A673 (cell line): ENCODE results near the gene STK36. TPM values are rescaled to one million over a fixed set of nuclear protein-coding genes. Genes with fewer than 3 reads are reported as not detected.

Experiments
- BruUV-seq: library from RNA; stranded (reverse); fragments of 400-500 nt; replicated peaks from 2 replicates; lab custom pipeline; 2021; lab: Mats Ljungman, UMichigan
- CTCF ChIA-PET: fragments of 300-600 bp; sonication (Branson Sonifier 250); formaldehyde crosslinking; loops from one replicate; lab custom pipeline; 2022; ENCODE audit warnings: antibody characterized with exemption; lab: Charles Lee
- POLR2A ChIA-PET: fragments of 300-600 bp; sonication (Branson Sonifier 250); formaldehyde crosslinking; loops from one replicate; lab custom pipeline; 2022; ENCODE audit warnings: antibody characterized with exemption; ENCODE audit not compliant: low non-redundant PET; lab: Charles Lee
- DNase-seq: peaks from one replicate; pipeline ENCODE4 v3.0.0-alpha.2; 2015; ENCODE audit warnings: low spot score
- H3K27ac ChIP-seq: fragments of 200-600 bp; sonication (generic); 2 replicates; pipeline ENCODE4 v1.5.1; 2016; ENCODE audit warnings: mixed run types, low read depth, mild to moderate bottlenecking, mixed read lengths, antibody characterized with exemption, low read length; ENCODE audit not compliant: poor library complexity, severe bottlenecking
- H3K27me3 ChIP-seq: fragments of 200-600 bp; sonication (generic); replicated peaks from 2 replicates; pipeline ENCODE4 v1.6.1; 2017; ENCODE audit warnings: mixed run types, low read depth, mild to moderate bottlenecking, mixed read lengths, antibody characterized with exemption, low read length; ENCODE audit not compliant: insufficient read depth, poor library complexity
- H3K36me3 ChIP-seq: fragments of 200-600 bp; sonication (generic); 2 replicates; pipeline ENCODE4 v1.6.1; 2016; ENCODE audit warnings: mixed run types, mild to moderate bottlenecking, mixed read lengths, antibody characterized with exemption, low read length; ENCODE audit not compliant: insufficient read depth, poor library complexity, severe bottlenecking
- H3K4me1 ChIP-seq: fragments of 200-600 bp; sonication (generic); 2 replicates; pipeline ENCODE4 v1.6.1; 2017; ENCODE audit warnings: mixed run types, mild to moderate bottlenecking, mixed read lengths, antibody characterized with exemption, low read length; ENCODE audit not compliant: insufficient read depth, poor library complexity, severe bottlenecking
- H3K4me3 ChIP-seq: fragments of 200-600 bp; sonication (generic); 2 replicates; pipeline ENCODE4 v1.5.1; 2016; ENCODE audit warnings: low read depth, mixed run types, mild to moderate bottlenecking, mixed read lengths, low read length; ENCODE audit not compliant: poor library complexity, severe bottlenecking
- H3K9me3 ChIP-seq: fragments of 200-600 bp; sonication (generic); 2 replicates; pipeline ENCODE4 v1.6.1; 2016; ENCODE audit warnings: mixed run types, low read depth, mild to moderate bottlenecking, mixed read lengths, antibody characterized with exemption, low read length; ENCODE audit not compliant: poor library complexity, severe bottlenecking
- EZH2 ChIP-seq: fragments of 200-600 bp; sonication (generic); IDR thresholded peaks from 2 replicates; pipeline ENCODE4 v1.6.1; 2017; ENCODE audit warnings: borderline replicate concordance, low read depth, mild to moderate bottlenecking, mixed read lengths, antibody characterized with exemption, low read length; ENCODE audit not compliant: poor library complexity, severe bottlenecking
- intact Hi-C: fragments of 100-400 bp; cut with micrococcal nuclease; formaldehyde crosslinking; loops from one replicate; pipeline ENCODE4 v1.10.0; 2022; ENCODE audit not compliant: unreplicated experiment
- total RNA-seq: library from RNA; stranded (reverse); gene quantifications from 2 replicates; pipeline ENCODE4 v1.2.3, GENCODE V29; 2021
- TF ChIP-seq, protein P1 (sequence below): fragments of 300-800, 200-600 bp; sonication (generic); conservative IDR thresholded peaks from 2 replicates; pipeline ENCODE4 v1.5.1; 2017; ENCODE audit warnings: low read depth, mild to moderate bottlenecking, antibody characterized with exemption, low read length, moderate library complexity, mixed read lengths

STK36 gene
- total RNA-seq, 1 experiment from 2014 or later: 69.3 TPM

DNA sequence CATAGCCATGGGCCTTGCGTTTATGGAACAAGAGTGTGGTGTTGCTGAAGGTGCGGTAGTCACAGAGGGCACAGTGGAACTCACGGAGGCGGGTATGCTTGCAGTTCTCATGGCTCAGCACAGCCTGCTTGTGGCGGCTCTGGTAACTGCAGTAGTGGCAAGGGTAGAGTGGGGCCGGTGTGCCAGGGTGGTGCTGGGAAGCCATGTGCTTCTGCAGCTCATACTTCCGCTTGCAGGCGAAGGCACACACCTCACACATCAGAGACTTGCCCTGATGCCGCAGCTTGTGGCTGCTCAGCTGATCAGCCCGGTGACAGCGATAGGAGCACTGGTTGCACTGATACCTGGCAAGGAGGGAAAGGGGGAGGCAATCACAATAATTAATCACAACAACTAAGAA, 27.2 kb upstream of the STK36 start:
- Histone ChIP-seq H3K27me3 (no peaks in the 10 kb centered on the region), H3K36me3 (peaks cover 84% of the 10 kb centered on the region), H3K9me3 (no peaks in the 10 kb centered on the region), H3K27ac (no peak overlapping the region), H3K4me1 (no peaks in the 10 kb centered on the region), H3K4me3 (no peak overlapping the region)
- ChIA-PET CTCF (no interaction called here), POLR2A (no interaction called here)
- no peak for DNase-seq
- TF ChIP-seq EZH2: no peak
- TF ChIP-seq, protein P1, sequence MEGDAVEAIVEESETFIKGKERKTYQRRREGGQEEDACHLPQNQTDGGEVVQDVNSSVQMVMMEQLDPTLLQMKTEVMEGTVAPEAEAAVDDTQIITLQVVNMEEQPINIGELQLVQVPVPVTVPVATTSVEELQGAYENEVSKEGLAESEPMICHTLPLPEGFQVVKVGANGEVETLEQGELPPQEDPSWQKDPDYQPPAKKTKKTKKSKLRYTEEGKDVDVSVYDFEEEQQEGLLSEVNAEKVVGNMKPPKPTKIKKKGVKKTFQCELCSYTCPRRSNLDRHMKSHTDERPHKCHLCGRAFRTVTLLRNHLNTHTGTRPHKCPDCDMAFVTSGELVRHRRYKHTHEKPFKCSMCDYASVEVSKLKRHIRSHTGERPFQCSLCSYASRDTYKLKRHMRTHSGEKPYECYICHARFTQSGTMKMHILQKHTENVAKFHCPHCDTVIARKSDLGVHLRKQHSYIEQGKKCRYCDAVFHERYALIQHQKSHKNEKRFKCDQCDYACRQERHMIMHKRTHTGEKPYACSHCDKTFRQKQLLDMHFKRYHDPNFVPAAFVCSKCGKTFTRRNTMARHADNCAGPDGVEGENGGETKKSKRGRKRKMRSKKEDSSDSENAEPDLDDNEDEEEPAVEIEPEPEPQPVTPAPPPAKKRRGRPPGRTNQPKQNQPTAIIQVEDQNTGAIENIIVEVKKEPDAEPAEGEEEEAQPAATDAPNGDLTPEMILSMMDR: no peak
- BruUV-seq: no TSS peak
- intact Hi-C loops: loop anchor here (5.0 kb wide), 2 partner anchors 237 to 352 kb away; partner anchors contain the start of gene TMBIM1

DNA sequence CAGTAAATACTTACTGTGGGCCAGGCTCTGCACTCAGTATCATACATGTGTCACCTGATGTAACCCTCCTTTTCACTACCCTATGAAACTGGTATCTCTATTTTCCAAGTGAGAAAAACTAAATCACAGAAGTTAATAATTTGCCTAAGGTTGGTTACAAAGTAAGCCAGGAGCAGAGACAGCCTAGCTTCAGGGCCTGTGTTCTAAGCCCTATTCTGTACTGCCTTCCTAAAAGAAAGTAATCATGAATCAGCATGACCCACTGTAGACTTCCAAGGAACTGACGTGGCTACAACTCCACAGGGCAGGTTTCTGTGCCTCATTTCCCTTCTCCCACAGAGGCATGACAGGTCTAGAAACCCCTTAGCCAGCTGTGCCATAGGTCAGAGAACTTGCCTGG, 26.8 kb upstream of the STK36 start:
- CTCF ChIA-PET: no interaction called here
- POLR2A ChIA-PET: no interaction called here
- BruUV-seq: no TSS peak

DNA sequence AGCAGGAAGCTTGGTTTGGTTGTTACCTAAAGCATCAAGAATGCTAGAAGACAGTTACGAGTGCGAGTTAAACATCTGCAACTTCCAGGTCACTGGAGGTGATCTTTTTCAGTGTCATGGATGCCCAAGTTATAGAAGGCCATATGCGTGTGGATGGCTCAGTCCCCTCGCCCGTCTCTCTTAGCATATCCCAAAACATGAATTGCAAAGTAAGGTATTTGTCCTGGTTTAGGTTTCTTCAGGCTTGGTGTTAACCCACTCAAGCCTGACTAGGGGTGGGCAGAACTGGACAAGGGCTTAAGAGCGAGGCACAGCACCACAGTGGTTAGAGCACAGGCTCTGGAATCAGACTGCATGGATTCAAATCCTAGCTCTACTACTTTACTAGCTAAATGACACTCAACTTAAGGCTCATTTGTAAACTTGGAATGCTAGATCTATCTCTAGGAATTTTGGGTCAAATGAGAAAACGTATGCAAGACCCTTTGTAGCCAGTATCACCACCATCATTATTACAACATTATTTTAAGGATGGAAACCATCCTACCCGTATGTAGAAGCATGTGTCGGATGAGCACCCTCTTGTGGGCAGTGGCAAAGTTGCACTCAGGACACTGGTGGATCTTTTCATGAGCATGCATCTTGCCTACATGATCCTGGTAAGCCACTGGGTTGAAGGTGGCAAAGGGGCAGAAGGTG, 23.6 kb upstream of the STK36 start:
- Histone ChIP-seq H3K9me3 (no peaks in the 10 kb centered on the region), H3K36me3 (peaks cover 84% of the 10 kb centered on the region), H3K4me3 (no peak overlapping the region), H3K27ac (no peak overlapping the region), H3K4me1 (no peaks in the 10 kb centered on the region), H3K27me3 (no peaks in the 10 kb centered on the region)
- BruUV-seq: no TSS peak
- intact Hi-C loops: loop anchor here (1.0 to 5.0 kb wide), 3 partner anchors 241 to 376 kb away; partner anchors contain the start of gene TMBIM1
- ChIA-PET POLR2A (interaction anchor here (0.6 kb wide), 1 partner anchor 35 kb away, joined by 5 read pairs; no protein-coding TSS in a partner anchor), CTCF (interaction anchor here (0.6 kb wide), 1 partner anchor 23 kb away, joined by 3 read pairs; the partner anchor contains the start of genes RNF25 and STK36)
- peak; percentile 72 for DNase-seq
- TF ChIP-seq, protein P1: peak; percentile 93
- no peak for TF ChIP-seq EZH2

More for the DNA sequence above, 26.8 kb upstream of the STK36 start:
- TF ChIP-seq, protein P1: no peak
- no peak for TF ChIP-seq EZH2
- no peak overlapping the region for H3K4me3 ChIP-seq
- no peaks in the 10 kb centered on the region for H3K4me1 ChIP-seq
- no peaks in the 10 kb centered on the region for H3K9me3 ChIP-seq
- DNase-seq: no peak
- H3K27me3 ChIP-seq: no peaks in the 10 kb centered on the region
- H3K27ac ChIP-seq: no peak overlapping the region
- peaks cover 85% of the 10 kb centered on the region for H3K36me3 ChIP-seq
- intact Hi-C loops: loop anchor here (5.0 kb wide), 2 partner anchors 238 to 353 kb away; partner anchors contain the start of gene TMBIM1
